Airway epithelial cell (primary cell): ENCODE results near the gene RALGAPB. TPM values are rescaled to one million over a fixed set of nuclear protein-coding genes. Genes with fewer than 3 reads are reported as not detected.

Experiments used
- total RNA-seq: library from RNA; depleted of rRNA; stranded (reverse); fragments of >200 nt; gene quantifications from 2 replicates; pipeline ENCODE4 v1.2.3, GENCODE V29; 2015

Gene RALGAPB
- 13.2 and 20.7 TPM in 2 replicates for total RNA-seq

GRCh38 chr20:38472513-38473366 lies at the start of gene RALGAPB:
Gene RALGAPB, plus strand, starts transcription at chr20:38472843. Its CDS starts 15,590 bp downstream, at chr20:38488433.

DNA sequence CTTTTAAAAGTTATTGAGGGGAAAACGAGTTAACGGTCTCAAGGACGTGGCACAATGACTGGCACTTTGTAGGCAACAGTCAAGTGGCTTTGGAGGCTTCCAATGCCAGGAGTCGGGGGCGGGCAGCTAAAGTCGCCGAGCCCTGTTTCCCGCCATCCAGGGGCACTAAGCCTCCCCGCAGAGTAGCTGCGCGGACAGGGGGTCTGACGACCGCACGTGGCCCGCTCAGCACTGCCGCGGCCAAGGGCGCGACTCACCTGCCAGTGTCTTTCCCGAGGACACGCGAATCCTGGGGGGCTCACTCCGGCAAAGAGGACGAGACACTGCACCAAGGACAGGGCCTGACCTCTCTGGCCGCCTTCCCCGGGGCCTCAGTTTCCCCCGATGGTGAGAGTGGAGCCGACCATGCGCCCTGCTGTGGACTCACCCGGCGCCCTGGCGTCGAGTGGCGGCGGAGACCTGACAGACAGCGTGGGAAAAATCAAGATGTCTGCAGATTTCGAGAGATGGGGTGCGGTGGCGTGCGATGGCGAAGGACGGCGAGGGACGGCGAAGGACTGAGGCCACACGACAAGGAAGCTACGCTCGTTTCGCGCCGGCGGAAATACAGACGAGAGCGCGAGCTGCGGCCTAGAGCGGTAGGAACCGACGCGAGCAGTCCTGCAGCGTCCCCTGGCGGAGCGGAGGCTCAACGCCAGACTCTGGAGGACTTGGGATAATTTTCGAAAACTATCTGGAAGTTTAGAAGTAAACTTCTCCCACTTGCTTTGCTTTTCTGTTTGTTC lies 37.7 kb upstream of the RALGAPB start, which contains the start of gene SNHG17:
Gene SNHG17, minus strand, starts transcription at position 559 of the 785 bp plus-strand sequence.

DNA sequence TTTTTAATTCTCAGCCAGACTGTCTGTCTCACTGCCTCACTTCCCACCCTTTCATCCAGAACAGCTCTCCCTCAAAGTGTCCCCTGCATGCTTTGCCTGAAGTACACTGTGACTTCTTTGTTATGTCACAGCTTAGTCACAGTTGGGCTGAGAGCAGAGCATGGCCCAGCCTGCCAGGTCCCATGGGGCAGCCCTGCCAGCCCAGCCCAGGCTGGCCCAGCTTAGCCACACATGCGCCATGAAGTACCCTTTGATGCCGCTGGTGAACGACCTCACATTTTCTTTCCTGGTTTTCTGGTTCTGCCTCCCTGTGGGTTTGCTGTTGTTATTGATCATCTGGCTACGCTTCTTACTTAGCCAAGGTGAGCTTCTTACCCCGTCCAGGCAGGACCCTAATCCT lies 108.4 kb downstream of the RALGAPB start, which contains the start of gene ADIG:
Gene ADIG, plus strand, starts transcription at position 185 of the 400 bp plus-strand sequence. Its CDS starts 54 bp downstream, at position 239.

DNA sequence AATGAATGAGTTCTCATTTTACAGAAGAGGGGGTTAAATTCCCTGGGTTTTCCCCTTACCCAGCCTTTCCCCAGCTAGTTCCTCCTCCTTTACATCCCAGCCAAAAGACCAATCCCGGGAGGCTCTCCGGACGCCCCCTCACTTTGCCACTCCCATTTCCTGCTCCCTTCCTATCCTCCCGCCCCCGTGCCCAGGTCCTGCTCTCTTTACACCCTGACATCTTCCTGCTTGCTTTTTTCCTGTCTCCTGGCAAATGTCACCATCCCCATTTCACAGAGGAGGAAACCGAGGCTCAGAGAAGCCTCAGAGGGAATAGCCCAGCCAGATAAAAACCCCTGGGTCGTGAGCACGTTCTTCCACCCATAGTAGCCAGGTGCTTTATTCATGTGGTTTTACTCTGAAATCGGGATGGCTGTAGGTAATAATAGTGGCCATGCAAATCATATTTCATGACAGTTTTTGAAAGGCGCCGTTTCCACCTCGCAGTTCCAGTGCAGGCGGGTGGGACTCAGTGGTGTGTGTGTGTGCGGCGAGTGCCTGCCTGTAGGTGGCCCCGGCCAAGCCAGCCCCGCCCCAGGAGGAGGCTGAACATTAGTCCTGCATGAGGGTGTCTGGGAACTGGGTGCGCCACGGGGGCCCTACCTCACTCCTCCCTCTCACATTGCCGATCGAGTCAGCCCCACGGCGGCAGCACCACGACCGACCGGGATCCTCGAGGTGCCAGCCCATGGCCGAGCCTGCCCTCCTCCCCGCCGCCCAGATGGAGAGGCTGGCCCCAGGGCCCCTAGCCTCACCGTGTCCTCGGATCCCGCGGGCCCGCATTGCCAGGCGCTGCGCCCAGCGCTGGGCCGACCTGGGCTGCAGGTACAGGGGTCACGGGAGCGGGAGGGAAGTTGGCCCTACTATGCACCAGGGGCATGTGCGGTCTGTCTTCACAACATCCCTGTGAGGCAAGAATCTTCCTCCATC lies 128.9 kb downstream of the RALGAPB start, which contains the start of gene ARHGAP40:
Gene ARHGAP40, plus strand, starts transcription at position 594 of the 969 bp plus-strand sequence.

Other genes starting within 250 kb of the RALGAPB start
- not detected in 2 replicates for gene KIAA1755, start 212.1 kb upstream of the RALGAPB start, total RNA-seq
- not detected in 2 replicates for gene BPI, start 168.7 kb upstream of the RALGAPB start, total RNA-seq
- not detected in 2 replicates for gene LBP, start 126.4 kb upstream of the RALGAPB start, total RNA-seq
- gene SNHG17, start 37.5 kb upstream of the RALGAPB start, total RNA-seq = 25.0 and 30.8 TPM in 2 replicates
- not detected in 2 replicates for gene ADIG, start 108.4 kb downstream of the RALGAPB start, total RNA-seq
- 0.74 and 0.92 TPM in 2 replicates for gene ARHGAP40, start 129.0 kb downstream of the RALGAPB start, total RNA-seq